DOHH2 (cell line): ENCODE data around the gene CEBPG.

Experiments
- CTCF ChIP-seq: fragments of 200-600 bp; sonication (generic); IDR thresholded peaks from one replicate; pipeline ENCODE4 v1.5.1; 2014; ENCODE audit warnings: antibody characterized with exemption, mild to moderate bottlenecking, low read depth, low read length; ENCODE audit not compliant: poor library complexity, severe bottlenecking
- EZH2phosphoT487 ChIP-seq: fragments of 200-600 bp; sonication (generic); IDR thresholded peaks from 2 replicates; pipeline ENCODE4 v1.6.1; 2017; ENCODE audit warnings: borderline replicate concordance, mild to moderate bottlenecking, antibody characterized with exemption, low read length, moderate library complexity, mixed read lengths

- TF ChIP-seq CTCF (no peak), EZH2phosphoT487 (no peak)
These were observed 6.6 kb upstream of the CEBPG start for GRCh38 chr19:33366897-33367296.
